Measurements from ENCODE around the gene MAPK4. TPM values are rescaled to one million over a fixed set of nuclear protein-coding genes. Genes with fewer than 3 reads are reported as not detected.

MAPK4 gene
- total and polyA plus RNA-seq, 7 donors, result 0.60 to 16.1 (median 8.8) TPM; not detected in 1

GRCh38 chr18:50622320-50622719 lies 62.4 kb downstream of the MAPK4 start:
- WGBS, 2 donors, result 88 to 92% methylated on average over 3 of the region's 3 CpGs
- Histone ChIP-seq H3K27me3 (no peaks in the 10 kb centered on the region), H3K36me3 (no peaks in the 10 kb centered on the region), H3K9me3 (no peaks in the 10 kb centered on the region), H3K27ac (peak overlapping the region in 3 of 4 donors; percentile 14 to 78 (median 78)), H3K4me1 (peaks cover 0 to 38% (median 22%) of the 10 kb centered on the region in 4 donors), H3K4me3 (no peak overlapping the region)
- TF ChIP-seq POLR2AphosphoS5 (IDR thresholded peaks at IDR 0.05) (no peak), EP300 (IDR thresholded peaks at IDR 0.05) (no peak), POLR2A (IDR thresholded peaks at IDR 0.05) (no peak)
- TF ChIP-seq, protein P1, sequence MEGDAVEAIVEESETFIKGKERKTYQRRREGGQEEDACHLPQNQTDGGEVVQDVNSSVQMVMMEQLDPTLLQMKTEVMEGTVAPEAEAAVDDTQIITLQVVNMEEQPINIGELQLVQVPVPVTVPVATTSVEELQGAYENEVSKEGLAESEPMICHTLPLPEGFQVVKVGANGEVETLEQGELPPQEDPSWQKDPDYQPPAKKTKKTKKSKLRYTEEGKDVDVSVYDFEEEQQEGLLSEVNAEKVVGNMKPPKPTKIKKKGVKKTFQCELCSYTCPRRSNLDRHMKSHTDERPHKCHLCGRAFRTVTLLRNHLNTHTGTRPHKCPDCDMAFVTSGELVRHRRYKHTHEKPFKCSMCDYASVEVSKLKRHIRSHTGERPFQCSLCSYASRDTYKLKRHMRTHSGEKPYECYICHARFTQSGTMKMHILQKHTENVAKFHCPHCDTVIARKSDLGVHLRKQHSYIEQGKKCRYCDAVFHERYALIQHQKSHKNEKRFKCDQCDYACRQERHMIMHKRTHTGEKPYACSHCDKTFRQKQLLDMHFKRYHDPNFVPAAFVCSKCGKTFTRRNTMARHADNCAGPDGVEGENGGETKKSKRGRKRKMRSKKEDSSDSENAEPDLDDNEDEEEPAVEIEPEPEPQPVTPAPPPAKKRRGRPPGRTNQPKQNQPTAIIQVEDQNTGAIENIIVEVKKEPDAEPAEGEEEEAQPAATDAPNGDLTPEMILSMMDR (IDR thresholded peaks at IDR 0.05), result no peak
- DNase-seq, result no peak
- intact Hi-C loops (cut with DNase I), result no loop called here

DNA sequence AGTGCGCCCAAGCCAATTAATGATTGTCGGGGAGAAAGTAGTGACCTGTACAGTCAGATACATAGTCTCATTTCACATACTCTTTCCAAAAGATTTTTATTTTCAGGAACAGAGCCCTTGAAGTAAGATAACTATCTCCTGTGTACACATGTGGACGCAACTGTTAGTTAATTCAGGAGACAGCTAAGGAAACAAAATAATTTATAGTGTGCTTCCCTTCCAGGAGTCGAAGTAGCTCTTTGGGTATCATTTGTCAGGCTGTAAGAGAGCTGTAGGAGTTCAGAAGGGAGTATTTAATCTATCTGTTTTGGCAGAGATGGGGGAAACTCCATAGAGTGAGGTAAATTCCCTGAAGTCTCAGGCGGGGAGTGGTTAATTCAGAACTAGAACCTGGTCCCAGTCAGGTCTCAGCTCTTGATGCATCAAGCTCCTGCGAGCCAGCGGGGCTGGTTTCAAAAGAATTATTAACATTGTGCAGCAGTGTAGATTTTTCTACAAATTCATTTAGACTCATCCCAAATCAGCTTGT lies 63.0 kb downstream of the MAPK4 start:
- no peaks in the 10 kb centered on the region for H3K27me3 ChIP-seq
- 40 to 50% methylated on average over 7 of the region's 7 CpGs for WGBS, 2 donors
- H3K27ac ChIP-seq, result peak overlapping the region in 2 of 4 donors; percentile 78
- peaks cover 0 to 38% (median 22%) of the 10 kb centered on the region in 4 donors for H3K4me1 ChIP-seq
- no peaks in the 10 kb centered on the region for H3K9me3 ChIP-seq
- intact Hi-C loops (cut with DNase I), result no loop called here
- no peak overlapping the region for H3K4me3 ChIP-seq
- H3K36me3 ChIP-seq, result no peaks in the 10 kb centered on the region
- TF ChIP-seq POLR2AphosphoS5 (IDR thresholded peaks at IDR 0.05), result no peak
- TF ChIP-seq POLR2A (IDR thresholded peaks at IDR 0.05), result no peak
- no peak for TF ChIP-seq EP300 (IDR thresholded peaks at IDR 0.05)
- TF ChIP-seq, protein P1 (IDR thresholded peaks at IDR 0.05), result no peak
- no peak for DNase-seq

- Histone ChIP-seq H3K36me3 (no peaks in the 10 kb centered on the region), H3K27me3 (no peaks in the 10 kb centered on the region), H3K27ac (no peak overlapping the region), H3K4me1 (peaks cover 0 to 42% (median 23%) of the 10 kb centered on the region in 4 donors), H3K4me3 (no peak overlapping the region), H3K9me3 (no peaks in the 10 kb centered on the region)
- DNase-seq, result no peak
- 37 to 60% methylated on average over 4 of the region's 4 CpGs for WGBS, 2 donors
- intact Hi-C loops (cut with DNase I), result no loop called here
- TF ChIP-seq EP300 (IDR thresholded peaks at IDR 0.05) (no peak), POLR2A (IDR thresholded peaks at IDR 0.05) (no peak), POLR2AphosphoS5 (IDR thresholded peaks at IDR 0.05) (no peak)
- TF ChIP-seq, protein P1 (IDR thresholded peaks at IDR 0.05), result no peak
Measured at GRCh38 chr18:50623694-50624352, 63.9 kb downstream of the MAPK4 start.

DNA sequence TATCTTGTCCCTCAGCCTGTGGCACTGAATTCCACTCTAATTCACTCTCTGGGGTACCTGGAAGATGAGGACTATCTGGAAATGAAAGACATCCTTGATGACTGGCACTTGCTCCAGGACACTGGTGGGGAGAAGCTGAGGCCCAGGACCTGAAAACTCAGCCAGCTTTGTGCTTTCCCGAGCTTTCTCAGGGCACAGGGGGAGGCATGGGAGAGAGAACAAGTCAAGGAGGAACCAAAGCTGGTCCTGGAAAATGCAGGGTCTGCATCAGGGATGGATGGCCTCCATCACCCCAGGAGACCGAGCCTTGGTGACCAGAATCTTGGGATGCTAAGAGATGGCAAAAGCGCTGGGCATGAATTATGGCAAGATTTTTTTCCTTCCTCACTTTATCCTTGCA lies 65.1 kb downstream of the MAPK4 start:
- Histone ChIP-seq H3K4me1 (peaks cover 0 to 46% (median 20%) of the 10 kb centered on the region in 4 donors), H3K9me3 (no peaks in the 10 kb centered on the region), H3K27me3 (no peaks in the 10 kb centered on the region), H3K36me3 (no peaks in the 10 kb centered on the region), H3K27ac (no peak overlapping the region), H3K4me3 (no peak overlapping the region)
- WGBS, 2 donors, result 90 to 92% methylated on average over 3 of the region's 3 CpGs
- intact Hi-C loops (cut with DNase I), result no loop called here
- TF ChIP-seq, protein P1 (IDR thresholded peaks at IDR 0.05), result no peak
- no peak for TF ChIP-seq POLR2A (IDR thresholded peaks at IDR 0.05)
- no peak for TF ChIP-seq POLR2AphosphoS5 (IDR thresholded peaks at IDR 0.05)
- TF ChIP-seq EP300 (IDR thresholded peaks at IDR 0.05), result no peak
- DNase-seq, result no peak

Data from sigmoid colon (tissue), 7 donors.